UCSD-AML1 (cell line): ENCODE data around the gene CNGB1.
"Not testable (repeated sequence)": the region's sequence is repeated elsewhere in the genome, so short reads cannot be mapped to it uniquely, and the experiment has no call there.

ENCODE experiments used
- DNase-seq: peaks from one replicate; lab custom pipeline; 2025; ENCODE audit not compliant: unreplicated experiment; lab: John Stamatoyannopoulos, UW

CNGB1 gene

GRCh38 chr16:57938484-57938883 lies 32.4 kb downstream of the CNGB1 start:
- DNase-seq: no peak

- no peak for DNase-seq
Observed at GRCh38 chr16:57937861-57938260, 33.1 kb downstream of the CNGB1 start.

GRCh38 chr16:57935904-57936303 lies 35.0 kb downstream of the CNGB1 start:
- DNase-seq: no peak

GRCh38 chr16:57930533-57930932 lies 40.4 kb downstream of the CNGB1 start:
- no peak for DNase-seq

- no peak for DNase-seq
Observed at GRCh38 chr16:57929250-57929649, 41.7 kb downstream of the CNGB1 start.

GRCh38 chr16:57926041-57926440 lies 44.9 kb downstream of the CNGB1 start:
- no peak for DNase-seq

GRCh38 chr16:57925310-57925709 lies 45.6 kb downstream of the CNGB1 start:
- no peak for DNase-seq

- no peak for DNase-seq
Observed at GRCh38 chr16:57924514-57924913, 46.4 kb downstream of the CNGB1 start.

- no peak for DNase-seq
Observed at GRCh38 chr16:57923841-57924240, 47.1 kb downstream of the CNGB1 start.

- no peak for DNase-seq
Observed at GRCh38 chr16:57923418-57923817, 47.5 kb downstream of the CNGB1 start.

GRCh38 chr16:57920880-57921229 lies 50.1 kb downstream of the CNGB1 start:
- DNase-seq: no peak

GRCh38 chr16:57920215-57920879 lies 50.6 kb downstream of the CNGB1 start:
- DNase-seq: no peak

GRCh38 chr16:57918994-57919393 lies 51.9 kb downstream of the CNGB1 start:
- DNase-seq: no peak

GRCh38 chr16:57918444-57918843 lies 52.5 kb downstream of the CNGB1 start:
- DNase-seq: no peak

- DNase-seq: not testable (repeated sequence)
Observed at GRCh38 chr16:57917929-57918328, 53.0 kb downstream of the CNGB1 start.

GRCh38 chr16:57917489-57917888 lies 53.4 kb downstream of the CNGB1 start:
- DNase-seq: not testable (repeated sequence)

GRCh38 chr16:57916735-57917438 lies 54.0 kb downstream of the CNGB1 start:
- no peak for DNase-seq

- DNase-seq: no peak
Observed at GRCh38 chr16:57915811-57916488, 55.0 kb downstream of the CNGB1 start.

GRCh38 chr16:57915267-57915666 lies 55.7 kb downstream of the CNGB1 start:
- DNase-seq: no peak

GRCh38 chr16:57914244-57915173 lies 56.4 kb downstream of the CNGB1 start:
- DNase-seq: no peak
